ENCODE results near the gene NSMCE3.
A peak's percentile ranks its signal among the peaks of the same experiment; 100 is the strongest.
"Not testable (repeated sequence)": the region's sequence is repeated elsewhere in the genome, so short reads cannot be mapped to it uniquely, and the experiment has no call there.

NSMCE3 gene

DNA sequence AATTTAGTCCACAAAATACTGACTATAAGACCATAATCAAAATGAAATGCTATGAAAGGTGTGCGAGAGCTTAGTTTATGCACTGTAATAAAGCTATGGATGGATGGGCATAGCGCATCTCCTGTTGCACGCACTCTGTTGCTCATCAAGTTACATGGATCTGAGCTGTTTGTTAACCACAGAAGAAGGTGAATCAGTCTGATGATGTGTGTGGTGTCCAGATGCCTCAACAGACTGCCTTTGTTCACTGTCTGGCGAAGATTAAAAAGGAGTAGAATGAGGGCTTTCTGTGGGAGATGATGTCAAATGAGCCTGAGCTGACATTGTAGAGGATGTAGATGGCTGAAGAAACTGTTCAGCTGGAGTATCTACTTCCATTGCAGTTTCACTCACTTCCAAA, 36.1 kb downstream of the NSMCE3 start:
- no peak for TF ChIP-seq YY1 (IDR thresholded peaks at IDR 0.05; ENCODE audit: insufficient read depth, insufficient read length)
- TF ChIP-seq SUZ12 (IDR thresholded peaks at IDR 0.05; ENCODE audit: extremely low read depth, insufficient read depth, insufficient read length), result no peak
- TF ChIP-seq ZNF274 (IDR thresholded peaks at IDR 0.05; ENCODE audit: low read depth, low read length), result no peak
- DNase-seq (ENCODE audit: low read depth, low spot score), result no peak
- Histone ChIP-seq H3K9ac (ENCODE audit: insufficient read length, low read depth) (no peak overlapping the region), H3K4me3 (ENCODE audit: insufficient read length, low read depth) (no peak overlapping the region), H3K4me1 (ENCODE audit: insufficient read depth, insufficient read length) (no peaks in the 10 kb centered on the region), H3K27me3 (ENCODE audit: insufficient read depth, insufficient read length) (no peaks in the 10 kb centered on the region), H3K36me3 (ENCODE audit: insufficient read depth, insufficient read length, low read length) (no peaks in the 10 kb centered on the region), H3K9me3 (ENCODE audit: insufficient read depth, low read length) (no peaks in the 10 kb centered on the region)

GRCh38 chr15:29226436-29227208, 43.0 kb downstream of the NSMCE3 start:
- no peaks in the 10 kb centered on the region for H3K36me3 ChIP-seq (ENCODE audit: insufficient read depth, insufficient read length, low read length)
- TF ChIP-seq ZNF274 (IDR thresholded peaks at IDR 0.05; ENCODE audit: low read depth, low read length), result no peak
- TF ChIP-seq YY1 (IDR thresholded peaks at IDR 0.05; ENCODE audit: insufficient read depth, insufficient read length), result no peak
- no peak for TF ChIP-seq SUZ12 (IDR thresholded peaks at IDR 0.05; ENCODE audit: extremely low read depth, insufficient read depth, insufficient read length)
- H3K4me3 ChIP-seq (ENCODE audit: insufficient read length, low read depth), result no peak overlapping the region
- no peaks in the 10 kb centered on the region for H3K27me3 ChIP-seq (ENCODE audit: insufficient read depth, insufficient read length)
- H3K9ac ChIP-seq (ENCODE audit: insufficient read length, low read depth), result no peak overlapping the region
- no peak for DNase-seq (ENCODE audit: low read depth, low spot score)
- no peaks in the 10 kb centered on the region; the same call in 1 of the 2 replicates for H3K9me3 ChIP-seq (ENCODE audit: insufficient read depth, low read length)
- H3K4me1 ChIP-seq (ENCODE audit: insufficient read depth, insufficient read length), result no peaks in the 10 kb centered on the region

DNA sequence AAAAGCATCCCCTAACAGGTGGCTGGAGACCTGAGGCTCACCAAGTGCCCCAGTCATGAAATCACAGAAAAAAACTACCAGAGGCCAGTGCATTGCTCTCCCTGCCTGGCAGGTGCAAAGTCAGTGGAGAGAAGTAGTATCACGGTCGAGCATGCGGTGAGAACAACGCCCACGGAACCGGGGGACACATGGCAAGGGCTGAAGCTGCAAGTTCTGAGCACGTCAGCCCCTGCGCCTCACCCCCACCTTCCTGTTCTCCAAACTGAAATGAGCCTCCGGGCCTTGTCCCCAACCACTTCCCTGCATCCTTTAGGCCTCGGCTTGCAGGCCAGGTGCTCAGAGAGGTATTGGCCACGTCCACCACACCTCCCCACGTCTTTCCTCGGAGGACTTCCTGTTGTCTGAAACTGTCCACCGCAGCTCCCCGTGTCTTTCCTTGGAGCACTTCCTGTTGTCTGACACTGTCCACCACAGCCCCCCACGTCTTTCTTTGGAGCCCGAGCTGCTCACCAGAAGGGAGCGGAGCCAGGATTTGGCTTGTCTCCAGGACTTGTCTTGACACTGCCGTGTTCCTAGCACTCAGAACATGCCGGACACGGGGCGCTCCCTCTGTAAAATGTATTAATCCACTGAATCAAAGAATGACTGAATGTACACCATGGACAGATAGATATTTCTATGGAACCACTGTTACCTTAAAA, 43.9 kb downstream of the NSMCE3 start:
- Histone ChIP-seq H3K27me3 (ENCODE audit: insufficient read depth, insufficient read length) (no peaks in the 10 kb centered on the region), H3K36me3 (ENCODE audit: insufficient read depth, insufficient read length, low read length) (no peaks in the 10 kb centered on the region), H3K4me3 (ENCODE audit: insufficient read length, low read depth) (no peak overlapping the region), H3K4me1 (ENCODE audit: insufficient read depth, insufficient read length) (no peaks in the 10 kb centered on the region), H3K9me3 (ENCODE audit: insufficient read depth, low read length) (no peaks in the 10 kb centered on the region; the same call in 1 of the 2 replicates), H3K9ac (ENCODE audit: insufficient read length, low read depth) (no peak overlapping the region)
- DNase-seq (ENCODE audit: low read depth, low spot score), result no peak
- no peak for TF ChIP-seq YY1 (IDR thresholded peaks at IDR 0.05; ENCODE audit: insufficient read depth, insufficient read length)
- TF ChIP-seq ZNF274 (IDR thresholded peaks at IDR 0.05; ENCODE audit: low read depth, low read length), result no peak
- TF ChIP-seq SUZ12 (IDR thresholded peaks at IDR 0.05; ENCODE audit: extremely low read depth, insufficient read depth, insufficient read length), result no peak

DNA sequence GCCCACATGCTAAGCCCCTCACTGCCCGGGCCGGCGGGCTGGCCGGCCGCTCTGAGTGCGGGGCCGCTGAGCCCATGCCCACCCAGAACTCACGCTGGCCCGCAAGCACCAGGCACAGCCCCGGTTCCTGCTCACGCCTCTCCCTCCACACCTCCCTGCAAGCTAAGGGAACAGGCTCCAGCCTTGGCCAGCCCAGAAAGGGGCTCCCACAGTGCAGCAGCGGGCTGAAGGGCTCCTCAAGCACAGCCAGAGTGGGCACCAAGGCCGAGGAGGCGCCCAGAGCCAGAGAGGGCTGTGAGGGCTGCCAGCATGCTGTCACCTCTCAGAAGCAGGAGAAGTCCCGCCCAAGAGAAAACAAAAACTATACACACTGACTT, 44.6 kb downstream of the NSMCE3 start:
- not testable (repeated sequence) for H3K9me3 ChIP-seq (ENCODE audit: insufficient read depth, low read length); H3K27me3 ChIP-seq (ENCODE audit: insufficient read depth, insufficient read length); DNase-seq (ENCODE audit: low read depth, low spot score); H3K4me3 ChIP-seq (ENCODE audit: insufficient read length, low read depth); H3K4me1 ChIP-seq (ENCODE audit: insufficient read depth, insufficient read length); H3K36me3 ChIP-seq (ENCODE audit: insufficient read depth, insufficient read length, low read length); H3K9ac ChIP-seq (ENCODE audit: insufficient read length, low read depth)

- H3K9ac ChIP-seq (ENCODE audit: insufficient read length, low read depth); H3K4me3 ChIP-seq (ENCODE audit: insufficient read length, low read depth); DNase-seq (ENCODE audit: low read depth, low spot score); H3K4me1 ChIP-seq (ENCODE audit: insufficient read depth, insufficient read length); H3K36me3 ChIP-seq (ENCODE audit: insufficient read depth, insufficient read length, low read length); H3K27me3 ChIP-seq (ENCODE audit: insufficient read depth, insufficient read length); H3K9me3 ChIP-seq (ENCODE audit: insufficient read depth, low read length): not testable (repeated sequence)
Observed at GRCh38 chr15:29224235-29224986, 45.2 kb downstream of the NSMCE3 start.

DNA sequence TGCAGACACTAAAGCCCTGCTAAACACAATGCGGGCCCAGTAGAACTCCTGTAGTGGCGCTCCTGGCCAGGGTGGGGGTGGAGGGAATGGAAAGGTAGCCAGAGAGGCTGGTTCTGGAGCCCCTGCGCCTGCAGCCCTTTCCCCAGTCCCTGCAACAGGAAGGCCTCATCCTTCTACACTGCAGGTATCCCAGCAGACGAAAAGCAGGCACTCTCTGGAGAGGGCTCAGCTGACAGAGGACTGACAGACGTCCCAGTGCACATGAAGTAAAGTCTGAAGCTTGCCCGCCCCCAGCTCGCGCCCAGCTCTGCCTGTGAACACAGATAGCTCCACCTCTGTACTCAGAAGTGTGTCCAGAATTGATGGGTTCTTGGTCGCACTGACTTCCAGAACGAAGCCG, 46.0 kb downstream of the NSMCE3 start:
- DNase-seq (ENCODE audit: low read depth, low spot score), result no peak
- Histone ChIP-seq H3K4me3 (ENCODE audit: insufficient read length, low read depth) (no peak overlapping the region), H3K9ac (ENCODE audit: insufficient read length, low read depth) (no peak overlapping the region), H3K9me3 (ENCODE audit: insufficient read depth, low read length) (no peaks in the 10 kb centered on the region; the same call in 1 of the 2 replicates), H3K4me1 (ENCODE audit: insufficient read depth, insufficient read length) (no peaks in the 10 kb centered on the region), H3K27me3 (ENCODE audit: insufficient read depth, insufficient read length) (no peaks in the 10 kb centered on the region), H3K36me3 (ENCODE audit: insufficient read depth, insufficient read length, low read length) (no peaks in the 10 kb centered on the region)
- TF ChIP-seq SUZ12 (IDR thresholded peaks at IDR 0.05; ENCODE audit: extremely low read depth, insufficient read depth, insufficient read length) (no peak), ZNF274 (IDR thresholded peaks at IDR 0.05; ENCODE audit: low read depth, low read length) (no peak), YY1 (IDR thresholded peaks at IDR 0.05; ENCODE audit: insufficient read depth, insufficient read length) (no peak)

DNA sequence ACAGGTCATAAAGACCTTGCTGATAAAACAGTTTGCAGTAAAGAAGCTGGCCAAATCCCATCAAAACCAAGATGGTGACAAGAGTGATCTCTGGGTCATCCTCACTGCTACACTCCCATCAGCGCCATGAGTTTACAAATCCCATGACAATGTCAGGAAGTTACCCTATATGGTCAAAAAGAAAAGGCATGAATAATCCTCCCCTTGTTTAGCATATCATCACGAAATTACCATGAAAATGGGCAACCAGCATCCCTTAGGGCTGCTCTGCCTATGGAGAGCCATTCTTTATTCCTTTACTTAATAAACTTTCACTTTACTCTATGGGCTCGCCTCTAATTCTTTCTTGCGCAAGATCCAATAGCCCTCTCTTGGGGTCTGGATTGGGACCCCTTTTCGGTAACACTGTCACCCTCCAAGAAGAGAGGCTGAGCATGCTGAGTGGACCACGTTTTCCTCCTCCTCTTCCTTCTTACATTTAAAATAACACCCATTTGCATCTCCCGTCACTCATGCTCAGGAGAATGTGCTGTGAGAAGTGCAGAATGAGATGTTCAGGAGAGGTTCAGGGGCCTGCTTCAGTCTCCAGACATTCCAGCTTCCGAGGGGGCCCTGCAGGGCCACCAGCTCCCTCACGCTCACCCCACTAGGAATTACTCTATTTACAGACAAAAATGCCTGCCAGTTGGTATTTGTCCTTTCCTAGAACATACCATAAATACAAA, 47.3 kb downstream of the NSMCE3 start:
- peak; percentile 9 for DNase-seq (ENCODE audit: low read depth, low spot score)
- H3K27me3 ChIP-seq (ENCODE audit: insufficient read depth, insufficient read length), result no peaks in the 10 kb centered on the region
- no peak overlapping the region for H3K4me3 ChIP-seq (ENCODE audit: insufficient read length, low read depth)
- no peak overlapping the region for H3K9ac ChIP-seq (ENCODE audit: insufficient read length, low read depth)
- no peaks in the 10 kb centered on the region for H3K36me3 ChIP-seq (ENCODE audit: insufficient read depth, insufficient read length, low read length)
- no peak for TF ChIP-seq SUZ12 (IDR thresholded peaks at IDR 0.05; ENCODE audit: extremely low read depth, insufficient read depth, insufficient read length)
- TF ChIP-seq YY1 (IDR thresholded peaks at IDR 0.05; ENCODE audit: insufficient read depth, insufficient read length), result no peak
- no peaks in the 10 kb centered on the region; the same call in 1 of the 2 replicates for H3K9me3 ChIP-seq (ENCODE audit: insufficient read depth, low read length)
- H3K4me1 ChIP-seq (ENCODE audit: insufficient read depth, insufficient read length), result no peaks in the 10 kb centered on the region

Data from NT2/D1 (cell line).